PC-3 (cell line): ENCODE measurements around the gene SUPT6H.

Source experiments
- EZH2 ChIP-seq: fragments of 300-600 bp; sonication (generic); IDR thresholded peaks from one replicate; pipeline ENCODE4 v1.6.1; 2017; ENCODE audit warnings: antibody characterized with exemption, mild to moderate bottlenecking, low read length; ENCODE audit not compliant: unreplicated experiment
- TF ChIP-seq, protein P1 (sequence below): fragments of 300-600 bp; sonication (generic); conservative IDR thresholded peaks from 2 replicates; pipeline ENCODE4 v1.5.1; 2017; ENCODE audit warnings: antibody characterized with exemption, low read depth, mild to moderate bottlenecking, low read length

DNA sequence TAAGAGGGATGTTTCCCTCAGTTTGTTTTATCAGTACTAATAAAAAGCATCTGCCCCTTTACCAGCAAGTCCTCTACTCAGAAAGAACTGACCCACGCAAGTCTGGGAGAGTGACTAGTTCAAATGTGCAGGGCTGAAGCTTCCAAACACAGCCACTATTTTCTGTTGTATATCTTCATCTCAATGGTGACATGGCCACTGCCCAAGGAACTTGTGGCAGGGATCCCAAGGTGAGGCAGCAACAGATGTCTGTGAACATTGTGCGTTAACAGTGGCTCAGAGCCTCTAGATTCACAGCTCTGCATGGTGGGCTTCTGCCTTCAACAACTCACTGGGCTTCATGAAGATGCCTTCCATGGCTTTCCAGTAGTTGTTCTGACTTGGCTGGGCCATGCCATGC, 13.3 kb upstream of the SUPT6H start:
- TF ChIP-seq, protein P1, sequence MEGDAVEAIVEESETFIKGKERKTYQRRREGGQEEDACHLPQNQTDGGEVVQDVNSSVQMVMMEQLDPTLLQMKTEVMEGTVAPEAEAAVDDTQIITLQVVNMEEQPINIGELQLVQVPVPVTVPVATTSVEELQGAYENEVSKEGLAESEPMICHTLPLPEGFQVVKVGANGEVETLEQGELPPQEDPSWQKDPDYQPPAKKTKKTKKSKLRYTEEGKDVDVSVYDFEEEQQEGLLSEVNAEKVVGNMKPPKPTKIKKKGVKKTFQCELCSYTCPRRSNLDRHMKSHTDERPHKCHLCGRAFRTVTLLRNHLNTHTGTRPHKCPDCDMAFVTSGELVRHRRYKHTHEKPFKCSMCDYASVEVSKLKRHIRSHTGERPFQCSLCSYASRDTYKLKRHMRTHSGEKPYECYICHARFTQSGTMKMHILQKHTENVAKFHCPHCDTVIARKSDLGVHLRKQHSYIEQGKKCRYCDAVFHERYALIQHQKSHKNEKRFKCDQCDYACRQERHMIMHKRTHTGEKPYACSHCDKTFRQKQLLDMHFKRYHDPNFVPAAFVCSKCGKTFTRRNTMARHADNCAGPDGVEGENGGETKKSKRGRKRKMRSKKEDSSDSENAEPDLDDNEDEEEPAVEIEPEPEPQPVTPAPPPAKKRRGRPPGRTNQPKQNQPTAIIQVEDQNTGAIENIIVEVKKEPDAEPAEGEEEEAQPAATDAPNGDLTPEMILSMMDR, result no peak
- TF ChIP-seq EZH2, result no peak
